Measurements from ENCODE around the gene TNK1. TPM values are rescaled to one million over a fixed set of nuclear protein-coding genes. Genes with fewer than 3 reads are reported as not detected.
"Not testable (repeated sequence)": the region's sequence is repeated elsewhere in the genome, so short reads cannot be mapped to it uniquely, and the experiment has no call there.

The TNK1 gene
- total and polyA plus RNA-seq, 2 donors: 1.2 to 4.8 TPM

- Histone ChIP-seq H3K4me3 (ENCODE audit: low read depth, low read length) (no peak overlapping the region), H3K4me1 (ENCODE audit: insufficient read depth) (no peaks in the 10 kb centered on the region), H3K27ac (ENCODE audit: low read depth) (no peak overlapping the region), H3K36me3 (ENCODE audit: insufficient read depth) (no peaks in the 10 kb centered on the region)
- 64% methylated on average over 19 of the region's 19 CpGs for WGBS
- no peak for DNase-seq (ENCODE audit: extremely low spot score)
These were observed 32.2 kb upstream of the TNK1 start for GRCh38 chr17:7348478-7349242.

GRCh38 chr17:7351665-7352502 is 29.0 kb upstream of the TNK1 start, which contains the start of gene KCTD11:
TSS of gene KCTD11 (plus strand) at chr17:7352162.
- Histone ChIP-seq H3K4me3 (ENCODE audit: low read depth, low read length) (peak within 1 kb of the TSS; percentile 75), H3K27ac (ENCODE audit: low read depth) (peak within 1 kb of the TSS; percentile 98), H3K36me3 (ENCODE audit: insufficient read depth) (no peaks in the 10 kb centered on the region), H3K4me1 (ENCODE audit: insufficient read depth) (peaks cover 2% of the 10 kb centered on the region)
- peak; percentile 60 for DNase-seq (ENCODE audit: extremely low spot score)
- under 1% methylated on average over 91 of the region's 91 CpGs for WGBS

GRCh38 chr17:7352503-7352889 is 28.4 kb upstream of the TNK1 start:
- Histone ChIP-seq H3K27ac (ENCODE audit: low read depth) (peak overlapping the region; percentile 91), H3K4me3 (ENCODE audit: low read depth, low read length) (peak overlapping the region; percentile 75), H3K4me1 (ENCODE audit: insufficient read depth) (peaks cover 2% of the 10 kb centered on the region), H3K36me3 (ENCODE audit: insufficient read depth) (no peaks in the 10 kb centered on the region)
- 31% methylated on average over 10 of the region's 10 CpGs for WGBS
- DNase-seq (ENCODE audit: extremely low spot score): no peak

GRCh38 chr17:7352910-7353635 is 27.8 kb upstream of the TNK1 start:
- no peak for DNase-seq (ENCODE audit: extremely low spot score)
- no peaks in the 10 kb centered on the region for H3K36me3 ChIP-seq (ENCODE audit: insufficient read depth)
- 88% methylated on average over 37 of the region's 37 CpGs for WGBS
- H3K27ac ChIP-seq (ENCODE audit: low read depth): no peak overlapping the region
- peak overlapping the region; percentile 75 for H3K4me3 ChIP-seq (ENCODE audit: low read depth, low read length)
- peaks cover 2% of the 10 kb centered on the region for H3K4me1 ChIP-seq (ENCODE audit: insufficient read depth)

- peaks cover 2% of the 10 kb centered on the region for H3K4me1 ChIP-seq (ENCODE audit: insufficient read depth)
- H3K36me3 ChIP-seq (ENCODE audit: insufficient read depth): no peaks in the 10 kb centered on the region
- 61% methylated on average over 9 of the region's 9 CpGs for WGBS
- H3K27ac ChIP-seq (ENCODE audit: low read depth): no peak overlapping the region
- H3K4me3 ChIP-seq (ENCODE audit: low read depth, low read length): no peak overlapping the region
- DNase-seq (ENCODE audit: extremely low spot score): peak; percentile 42
These were observed 26.5 kb upstream of the TNK1 start for GRCh38 chr17:7354262-7354843.

- H3K4me1 ChIP-seq (ENCODE audit: insufficient read depth): peaks cover 2% of the 10 kb centered on the region
- no peak within 1 kb of the TSS for H3K4me3 ChIP-seq (ENCODE audit: low read depth, low read length)
- no peaks in the 10 kb centered on the region for H3K36me3 ChIP-seq (ENCODE audit: insufficient read depth)
- 51% methylated on average over 10 of the region's 10 CpGs for WGBS
- DNase-seq (ENCODE audit: extremely low spot score): no peak
- no peak within 1 kb of the TSS for H3K27ac ChIP-seq (ENCODE audit: low read depth)
These were observed 25.8 kb upstream of the TNK1 start, which contains the start of gene TMEM95 for GRCh38 chr17:7355053-7355452. TSS of gene TMEM95 (plus strand) at chr17:7355156. CDS start at chr17:7355205, 49 bp downstream.

- 77% methylated on average over 8 of the region's 8 CpGs for WGBS
- no peak overlapping the region for H3K4me3 ChIP-seq (ENCODE audit: low read depth, low read length)
- no peaks in the 10 kb centered on the region for H3K36me3 ChIP-seq (ENCODE audit: insufficient read depth)
- peaks cover 2% of the 10 kb centered on the region for H3K4me1 ChIP-seq (ENCODE audit: insufficient read depth)
- no peak overlapping the region for H3K27ac ChIP-seq (ENCODE audit: low read depth)
- no peak for DNase-seq (ENCODE audit: extremely low spot score)
These were observed 25.3 kb upstream of the TNK1 start for GRCh38 chr17:7355573-7355972.

- WGBS: 10% methylated on average over 12 of the region's 12 CpGs
- no peak overlapping the region for H3K27ac ChIP-seq (ENCODE audit: low read depth)
- DNase-seq (ENCODE audit: extremely low spot score): no peak
- H3K36me3 ChIP-seq (ENCODE audit: insufficient read depth): no peaks in the 10 kb centered on the region
- H3K4me1 ChIP-seq (ENCODE audit: insufficient read depth): peaks cover 2% of the 10 kb centered on the region
- no peak overlapping the region for H3K4me3 ChIP-seq (ENCODE audit: low read depth, low read length)
These were observed 24.8 kb upstream of the TNK1 start for GRCh38 chr17:7356072-7356549.

- no peak for DNase-seq (ENCODE audit: extremely low spot score)
- Histone ChIP-seq H3K36me3 (ENCODE audit: insufficient read depth) (no peaks in the 10 kb centered on the region), H3K4me1 (ENCODE audit: insufficient read depth) (peaks cover 2% of the 10 kb centered on the region), H3K4me3 (ENCODE audit: low read depth, low read length) (no peak overlapping the region), H3K27ac (ENCODE audit: low read depth) (no peak overlapping the region)
- 60% methylated on average over 8 of the region's 8 CpGs for WGBS
These were observed 24.1 kb upstream of the TNK1 start for GRCh38 chr17:7356756-7357155.

GRCh38 chr17:7357381-7357780 is 23.5 kb upstream of the TNK1 start:
- Histone ChIP-seq H3K4me3 (ENCODE audit: low read depth, low read length) (no peak overlapping the region), H3K27ac (ENCODE audit: low read depth) (no peak overlapping the region), H3K4me1 (ENCODE audit: insufficient read depth) (peaks cover 2% of the 10 kb centered on the region), H3K36me3 (ENCODE audit: insufficient read depth) (no peaks in the 10 kb centered on the region)
- 68% methylated on average over 2 of the region's 2 CpGs for WGBS
- DNase-seq (ENCODE audit: extremely low spot score): no peak

- DNase-seq (ENCODE audit: extremely low spot score): no peak
- Histone ChIP-seq H3K36me3 (ENCODE audit: insufficient read depth) (no peaks in the 10 kb centered on the region), H3K4me3 (ENCODE audit: low read depth, low read length) (no peak overlapping the region), H3K27ac (ENCODE audit: low read depth) (no peak overlapping the region), H3K4me1 (ENCODE audit: insufficient read depth) (no peaks in the 10 kb centered on the region)
- WGBS: 75% methylated on average over 3 of the region's 3 CpGs
These were observed 19.0 kb upstream of the TNK1 start for GRCh38 chr17:7361906-7362305.

GRCh38 chr17:7363311-7363710 is 17.6 kb upstream of the TNK1 start:
- Histone ChIP-seq H3K4me1 (ENCODE audit: insufficient read depth) (no peaks in the 10 kb centered on the region), H3K36me3 (ENCODE audit: insufficient read depth) (no peaks in the 10 kb centered on the region), H3K27ac (ENCODE audit: low read depth) (no peak overlapping the region), H3K4me3 (ENCODE audit: low read depth, low read length) (no peak overlapping the region)
- 92% methylated on average over 6 of the region's 6 CpGs for WGBS
- no peak for DNase-seq (ENCODE audit: extremely low spot score)

- not testable (repeated sequence) for H3K27ac ChIP-seq (ENCODE audit: low read depth); DNase-seq (ENCODE audit: extremely low spot score); H3K36me3 ChIP-seq (ENCODE audit: insufficient read depth); H3K4me3 ChIP-seq (ENCODE audit: low read depth, low read length); H3K4me1 ChIP-seq (ENCODE audit: insufficient read depth)
- 85% methylated on average over 6 of the region's 7 CpGs for WGBS
These were observed 14.9 kb upstream of the TNK1 start for GRCh38 chr17:7365963-7366362.
